ENCODE data around the gene ITM2B.

The ITM2B gene

GRCh38 chr13:48311223-48311622 lies 78.2 kb downstream of the ITM2B start:
- DNase-seq (ENCODE audit: low spot score), result no peak

GRCh38 chr13:48315969-48316650 lies 83.1 kb downstream of the ITM2B start:
- DNase-seq (ENCODE audit: low spot score), result no peak

GRCh38 chr13:48316826-48317510 lies 84.0 kb downstream of the ITM2B start:
- no peak for DNase-seq (ENCODE audit: low spot score)

- DNase-seq (ENCODE audit: low spot score), result no peak
These were observed 84.7 kb downstream of the ITM2B start for GRCh38 chr13:48317511-48318376.

DNA sequence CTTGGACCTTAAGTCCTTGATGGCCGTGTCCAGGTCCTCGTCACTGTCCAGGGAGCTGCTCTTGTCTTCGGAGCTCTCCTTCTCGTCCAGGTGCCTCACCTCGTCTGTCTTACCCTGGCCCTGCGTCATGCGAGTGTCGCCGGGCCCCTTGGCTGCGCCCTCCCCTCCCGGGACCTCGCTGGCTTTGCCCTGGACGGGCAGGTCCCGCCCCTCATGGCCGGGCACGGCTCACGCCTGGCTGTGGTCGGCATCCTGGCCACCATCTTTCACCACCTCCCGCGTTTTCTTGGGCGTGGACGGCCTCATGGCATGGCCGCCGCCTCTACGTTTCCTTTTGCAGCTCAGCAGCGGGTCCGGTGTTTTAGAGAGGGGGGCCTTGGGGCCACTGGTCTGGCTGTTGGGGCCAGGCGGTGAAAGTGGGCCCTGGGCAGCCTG lies 85.4 kb downstream of the ITM2B start:
- no peak for DNase-seq (ENCODE audit: low spot score)

DNA sequence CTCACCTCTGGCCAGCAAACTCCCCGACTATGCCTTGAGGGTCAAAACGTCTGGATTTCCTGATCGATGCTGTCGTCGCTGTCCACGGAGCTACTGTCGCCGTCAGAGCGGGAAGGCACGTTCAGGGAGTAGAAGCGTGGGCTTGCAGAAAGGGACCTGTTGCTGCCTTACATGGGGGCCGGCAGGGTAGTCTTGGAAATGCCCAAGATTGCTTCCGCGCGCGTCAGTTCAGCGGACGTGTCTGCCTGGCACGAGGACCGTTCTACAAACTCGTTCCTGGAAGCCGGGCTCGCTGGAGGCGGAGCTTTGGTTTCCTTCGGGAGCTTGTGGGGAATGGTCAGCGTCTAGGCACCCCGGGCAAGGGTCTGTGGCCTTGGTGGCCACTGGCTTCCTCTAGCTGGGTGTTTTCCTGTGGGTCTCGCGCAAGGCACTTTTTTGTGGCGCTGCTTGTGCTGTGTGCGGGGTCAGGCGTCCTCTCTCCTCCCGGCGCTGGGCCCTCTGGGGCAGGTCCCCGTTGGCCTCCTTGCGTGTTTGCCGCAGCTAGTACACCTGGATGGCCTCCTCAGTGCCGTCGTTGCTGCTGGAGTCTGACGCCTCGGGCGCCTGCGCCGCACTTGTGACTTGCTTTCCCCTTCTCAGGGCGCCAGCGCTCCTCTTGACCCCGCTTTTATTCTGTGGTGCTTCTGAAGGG lies 86.0 kb downstream of the ITM2B start:
- DNase-seq (ENCODE audit: low spot score), result no peak

Data from putamen (tissue), 1 donor.